ENCODE data around the gene BICRA. TPM values are rescaled to one million over a fixed set of nuclear protein-coding genes. Genes with fewer than 3 reads are reported as not detected.
"Not testable (repeated sequence)": the region's sequence is repeated elsewhere in the genome, so short reads cannot be mapped to it uniquely, and the experiment has no call there.

The BICRA gene
- total RNA-seq, 1 donor from 2014 or later = 5.2 TPM

DNA sequence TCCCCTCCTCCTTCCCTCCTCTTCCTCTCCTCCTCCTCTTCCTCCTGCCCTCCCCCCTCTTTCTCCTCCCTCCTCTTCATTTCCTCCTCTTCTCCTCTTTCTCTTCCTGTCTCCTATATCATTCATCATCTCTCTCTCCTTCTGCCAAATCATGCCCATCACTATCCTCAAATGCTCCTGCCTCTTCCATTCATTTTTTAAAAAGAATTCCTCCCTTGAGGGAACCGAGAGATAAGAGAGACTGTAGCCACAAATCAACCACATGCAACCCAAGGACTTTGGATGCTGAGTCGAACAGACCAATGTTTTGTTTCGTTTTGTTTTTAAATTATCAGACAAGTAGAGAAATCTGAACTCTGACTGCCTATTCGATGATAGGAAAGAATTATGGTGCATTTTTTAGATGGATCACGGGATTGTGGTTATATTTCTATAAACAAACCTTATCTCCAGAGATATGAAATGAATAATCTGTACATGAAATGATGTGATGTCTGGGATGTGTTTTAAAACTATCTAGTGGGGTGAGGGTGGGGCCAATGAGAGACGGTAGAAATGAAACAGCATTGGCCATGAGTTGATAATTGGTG, 26.5 kb upstream of the BICRA start:
- H3K4me3 ChIP-seq = no peak overlapping the region
- H3K9me3 ChIP-seq = no peaks in the 10 kb centered on the region
- intact Hi-C loops (cut with DNase I) = no loop called here
- DNase-seq (ENCODE audit: extremely low spot score in 2 of 2) = no peak
- TF ChIP-seq, protein P1, sequence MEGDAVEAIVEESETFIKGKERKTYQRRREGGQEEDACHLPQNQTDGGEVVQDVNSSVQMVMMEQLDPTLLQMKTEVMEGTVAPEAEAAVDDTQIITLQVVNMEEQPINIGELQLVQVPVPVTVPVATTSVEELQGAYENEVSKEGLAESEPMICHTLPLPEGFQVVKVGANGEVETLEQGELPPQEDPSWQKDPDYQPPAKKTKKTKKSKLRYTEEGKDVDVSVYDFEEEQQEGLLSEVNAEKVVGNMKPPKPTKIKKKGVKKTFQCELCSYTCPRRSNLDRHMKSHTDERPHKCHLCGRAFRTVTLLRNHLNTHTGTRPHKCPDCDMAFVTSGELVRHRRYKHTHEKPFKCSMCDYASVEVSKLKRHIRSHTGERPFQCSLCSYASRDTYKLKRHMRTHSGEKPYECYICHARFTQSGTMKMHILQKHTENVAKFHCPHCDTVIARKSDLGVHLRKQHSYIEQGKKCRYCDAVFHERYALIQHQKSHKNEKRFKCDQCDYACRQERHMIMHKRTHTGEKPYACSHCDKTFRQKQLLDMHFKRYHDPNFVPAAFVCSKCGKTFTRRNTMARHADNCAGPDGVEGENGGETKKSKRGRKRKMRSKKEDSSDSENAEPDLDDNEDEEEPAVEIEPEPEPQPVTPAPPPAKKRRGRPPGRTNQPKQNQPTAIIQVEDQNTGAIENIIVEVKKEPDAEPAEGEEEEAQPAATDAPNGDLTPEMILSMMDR (IDR thresholded peaks at IDR 0.05) = no peak
- TF ChIP-seq POLR2AphosphoS5 (IDR thresholded peaks at IDR 0.05; ENCODE audit: insufficient read depth in 1 of 2, low read depth in 1 of 2) (no peak), POLR2A (IDR thresholded peaks at IDR 0.05) (no peak)
- H3K27me3 ChIP-seq = no peaks in the 10 kb centered on the region
- peaks cover 6% of the 10 kb centered on the region for H3K4me1 ChIP-seq
- peak overlapping the region; percentile 69 for H3K27ac ChIP-seq
- no peaks in the 10 kb centered on the region for H3K36me3 ChIP-seq

DNA sequence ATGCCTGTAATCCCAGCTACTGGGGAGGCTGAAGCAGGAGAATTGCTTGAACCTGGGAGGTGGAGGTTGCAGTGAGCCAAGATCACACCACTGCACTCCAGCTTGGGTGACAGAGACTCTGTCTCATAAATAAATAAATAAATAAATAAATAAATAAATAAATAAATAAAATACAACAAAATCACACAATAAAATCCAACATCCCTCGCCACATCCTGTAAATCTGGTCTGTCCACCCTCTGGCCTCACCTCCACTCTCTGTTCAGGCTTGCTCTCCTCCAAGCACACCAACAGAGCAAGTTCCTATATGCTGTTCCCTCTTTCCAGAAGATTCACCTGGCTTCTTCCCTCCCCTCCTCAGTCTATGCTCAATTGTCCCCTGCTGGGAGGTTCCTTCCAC, 25.8 kb upstream of the BICRA start:
- DNase-seq (ENCODE audit: extremely low spot score in 2 of 2); H3K9me3 ChIP-seq; intact Hi-C loops (cut with DNase I); H3K27me3 ChIP-seq; H3K27ac ChIP-seq; H3K4me3 ChIP-seq; H3K36me3 ChIP-seq; H3K4me1 ChIP-seq: not testable (repeated sequence)

DNA sequence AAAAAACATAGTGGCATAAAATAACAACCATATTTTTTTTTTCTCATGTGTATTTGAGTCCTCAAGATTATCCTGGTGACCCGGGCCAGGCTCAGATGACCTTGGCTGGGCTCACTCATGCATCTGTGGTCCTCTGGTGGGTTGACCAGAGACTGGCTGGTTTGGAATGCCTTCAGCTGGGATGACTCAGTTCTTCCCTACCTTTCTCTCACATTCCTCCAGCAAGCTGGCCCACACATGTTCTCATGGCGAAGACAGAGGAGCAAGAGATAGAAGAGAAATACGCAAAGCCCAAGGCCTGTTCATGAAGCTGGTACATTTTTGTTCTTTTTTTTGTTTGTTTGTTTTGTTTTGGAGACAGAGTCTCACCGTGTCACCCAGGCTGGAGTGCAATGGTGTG, 21.6 kb upstream of the BICRA start:
- Histone ChIP-seq H3K36me3 (no peaks in the 10 kb centered on the region), H3K9me3 (no peaks in the 10 kb centered on the region), H3K4me3 (no peak overlapping the region), H3K27ac (no peak overlapping the region), H3K27me3 (no peaks in the 10 kb centered on the region), H3K4me1 (no peaks in the 10 kb centered on the region)
- intact Hi-C loops (cut with DNase I) = no loop called here
- no peak for TF ChIP-seq POLR2AphosphoS5 (IDR thresholded peaks at IDR 0.05; ENCODE audit: insufficient read depth in 1 of 2, low read depth in 1 of 2)
- TF ChIP-seq, protein P1 (IDR thresholded peaks at IDR 0.05) = no peak
- TF ChIP-seq POLR2A (IDR thresholded peaks at IDR 0.05) = no peak
- no peak for DNase-seq (ENCODE audit: extremely low spot score in 2 of 2)

DNA sequence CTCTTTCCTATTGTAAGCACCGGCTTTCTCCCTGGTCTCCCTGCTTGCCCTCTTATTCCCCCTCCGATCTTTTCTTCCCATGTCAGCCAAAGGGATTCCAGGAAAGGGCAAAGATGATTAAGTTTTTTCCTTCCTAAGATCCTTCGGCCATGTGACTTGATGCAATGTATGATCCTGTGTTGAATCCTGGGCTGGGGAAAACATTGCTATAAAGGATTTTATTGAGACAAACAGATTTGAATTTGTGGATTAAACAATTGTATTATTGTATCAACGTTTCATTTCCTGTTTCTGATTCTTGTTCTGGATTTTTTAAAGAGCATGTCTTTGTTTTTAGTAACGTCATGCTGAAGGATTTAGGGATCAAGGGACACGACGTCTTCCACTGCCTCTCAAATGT, 19.1 kb upstream of the BICRA start:
- H3K27me3 ChIP-seq = no peaks in the 10 kb centered on the region
- no peak for TF ChIP-seq POLR2AphosphoS5 (IDR thresholded peaks at IDR 0.05; ENCODE audit: insufficient read depth in 1 of 2, low read depth in 1 of 2)
- no peak for TF ChIP-seq POLR2A (IDR thresholded peaks at IDR 0.05)
- TF ChIP-seq, protein P1 (IDR thresholded peaks at IDR 0.05) = no peak
- no peaks in the 10 kb centered on the region for H3K9me3 ChIP-seq
- no peaks in the 10 kb centered on the region for H3K4me1 ChIP-seq
- no peak for DNase-seq (ENCODE audit: extremely low spot score in 2 of 2)
- intact Hi-C loops (cut with DNase I) = loop anchor here (10.0 kb wide), 1 partner anchor 105 kb away; no protein-coding TSS in a partner anchor
- H3K4me3 ChIP-seq = no peak overlapping the region
- H3K36me3 ChIP-seq = no peaks in the 10 kb centered on the region
- no peak overlapping the region for H3K27ac ChIP-seq

DNA sequence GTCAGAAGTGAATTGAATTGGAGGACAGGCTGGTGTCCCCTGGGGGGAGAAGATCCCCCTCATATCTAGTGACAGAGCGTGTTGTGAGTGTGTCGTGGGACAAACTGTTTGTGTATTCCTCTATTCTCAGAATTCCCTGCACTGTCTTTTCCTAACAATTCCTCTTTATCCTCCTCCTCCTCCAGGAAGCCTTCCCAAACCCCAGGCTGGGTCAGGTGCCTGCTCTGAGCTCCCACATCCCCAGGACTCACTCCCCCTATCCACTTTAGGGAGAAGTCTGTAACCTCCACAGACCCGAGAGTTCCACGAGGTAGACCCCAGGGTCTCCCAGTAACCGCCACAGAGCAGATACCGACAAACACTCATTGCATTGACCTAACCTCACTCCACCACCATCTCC, 15.1 kb upstream of the BICRA start:
- Histone ChIP-seq H3K27ac (no peak overlapping the region), H3K4me3 (no peak overlapping the region), H3K9me3 (no peaks in the 10 kb centered on the region), H3K36me3 (no peaks in the 10 kb centered on the region), H3K27me3 (no peaks in the 10 kb centered on the region), H3K4me1 (peaks cover 8% of the 10 kb centered on the region)
- intact Hi-C loops (cut with DNase I) = loop anchor here (10.0 kb wide), 1 partner anchor 101 kb away; no protein-coding TSS in a partner anchor
- TF ChIP-seq POLR2A (IDR thresholded peaks at IDR 0.05) (no peak), POLR2AphosphoS5 (IDR thresholded peaks at IDR 0.05; ENCODE audit: insufficient read depth in 1 of 2, low read depth in 1 of 2) (no peak)
- TF ChIP-seq, protein P1 (IDR thresholded peaks at IDR 0.05) = no peak
- DNase-seq (ENCODE audit: extremely low spot score in 2 of 2) = no peak

Data from vagina (tissue), 2 donors.